GM11168 (cell line): ENCODE data around the gene KCNH3.

Experiments
- in situ Hi-C: fragments of 300-500 bp; cut with MboI; formaldehyde crosslinking; loops from one replicate; pipeline ENCODE4 v1.12.0; 2022; ENCODE audit warnings: low sequenced_read_pairs; ENCODE audit not compliant: unreplicated experiment

Gene KCNH3

GRCh38 chr12:49557187-49557916 lies 18.5 kb downstream of the KCNH3 start:
- in situ Hi-C loops = no loop called here

- in situ Hi-C loops = no loop called here
Observed at GRCh38 chr12:49557917-49558215, 19.0 kb downstream of the KCNH3 start.

- in situ Hi-C loops = no loop called here
Observed at GRCh38 chr12:49558526-49558925, 19.7 kb downstream of the KCNH3 start.

- in situ Hi-C loops = no loop called here
Observed at GRCh38 chr12:49559011-49559675, 20.3 kb downstream of the KCNH3 start.

- in situ Hi-C loops = no loop called here
Observed at GRCh38 chr12:49560695-49561094, 21.9 kb downstream of the KCNH3 start.

- in situ Hi-C loops = no loop called here
Observed at GRCh38 chr12:49562233-49562632, 23.4 kb downstream of the KCNH3 start.

GRCh38 chr12:49562831-49563230 lies 24.0 kb downstream of the KCNH3 start:
- in situ Hi-C loops = no loop called here

- in situ Hi-C loops = no loop called here
Observed at GRCh38 chr12:49563951-49564685, 25.3 kb downstream of the KCNH3 start.

GRCh38 chr12:49564686-49565405 lies 26.0 kb downstream of the KCNH3 start:
- in situ Hi-C loops = no loop called here

GRCh38 chr12:49565406-49566265 lies 26.8 kb downstream of the KCNH3 start:
- in situ Hi-C loops = no loop called here

GRCh38 chr12:49566361-49566760 lies 27.5 kb downstream of the KCNH3 start:
- in situ Hi-C loops = no loop called here

- in situ Hi-C loops = no loop called here
Observed at GRCh38 chr12:49567302-49567610, 28.4 kb downstream of the KCNH3 start.

GRCh38 chr12:49567611-49568441 lies 29.0 kb downstream of the KCNH3 start, which contains the start of gene MCRS1:
Gene MCRS1 (minus strand): TSS chr12:49568142. CDS start chr12:49566731, 1,411 bp downstream.
- in situ Hi-C loops = no loop called here

- in situ Hi-C loops = no loop called here
Observed at GRCh38 chr12:49568442-49569162, 29.8 kb downstream of the KCNH3 start.

GRCh38 chr12:49577589-49578315 lies 38.9 kb downstream of the KCNH3 start:
- in situ Hi-C loops = no loop called here

GRCh38 chr12:49578471-49579112 lies 39.8 kb downstream of the KCNH3 start:
- in situ Hi-C loops = no loop called here
